ENCODE data around the gene TBC1D30. TPM values are rescaled to one million over a fixed set of nuclear protein-coding genes. Genes with fewer than 3 reads are reported as not detected.

TBC1D30 gene
- total RNA-seq, 1 donor from 2014 or later: 1.2 TPM

GRCh38 chr12:64779354-64779974, 45.0 kb upstream of the TBC1D30 start:
- Histone ChIP-seq H4K20me1 (ENCODE audit: insufficient read depth, low read length) (peaks cover 5% of the 10 kb centered on the region), H3K4me1 (ENCODE audit: insufficient read depth, low read length) (peaks cover 5% of the 10 kb centered on the region), H3K4me2 (ENCODE audit: low read length) (no peak overlapping the region), H3K27me3 (ENCODE audit: insufficient read depth, low read length) (peaks cover 69% of the 10 kb centered on the region), H3K9ac (ENCODE audit: low read length) (no peak overlapping the region), H3K4me3 (ENCODE audit: insufficient read depth, low read depth, low read length) (no peak overlapping the region), H3K79me2 (ENCODE audit: insufficient read depth, low read length) (no peaks in the 10 kb centered on the region), H2AFZ (ENCODE audit: low read depth, low read length) (no peak overlapping the region), H3K27ac (ENCODE audit: low read depth, low read length) (no peak overlapping the region), H3K36me3 (ENCODE audit: insufficient read depth, low read length) (no peaks in the 10 kb centered on the region), H3K9me3 (ENCODE audit: insufficient read depth, low read depth, low read length) (peaks cover 5% of the 10 kb centered on the region)
- Mint-ChIP-seq H3K27ac (ENCODE audit: unreplicated experiment) (no peak overlapping the region), H3K4me1 (ENCODE audit: low read depth, unreplicated experiment) (no peaks in the 10 kb centered on the region), H3K36me3 (ENCODE audit: low read depth, unreplicated experiment) (peaks cover 2% of the 10 kb centered on the region), H3K9me3 (ENCODE audit: unreplicated experiment) (peaks cover 18% of the 10 kb centered on the region), H3K4me3 (ENCODE audit: unreplicated experiment) (peak overlapping the region; percentile 75), H3K27me3 (ENCODE audit: low read depth, unreplicated experiment) (peaks cover 30% of the 10 kb centered on the region)
- TF ChIP-seq, protein P1, sequence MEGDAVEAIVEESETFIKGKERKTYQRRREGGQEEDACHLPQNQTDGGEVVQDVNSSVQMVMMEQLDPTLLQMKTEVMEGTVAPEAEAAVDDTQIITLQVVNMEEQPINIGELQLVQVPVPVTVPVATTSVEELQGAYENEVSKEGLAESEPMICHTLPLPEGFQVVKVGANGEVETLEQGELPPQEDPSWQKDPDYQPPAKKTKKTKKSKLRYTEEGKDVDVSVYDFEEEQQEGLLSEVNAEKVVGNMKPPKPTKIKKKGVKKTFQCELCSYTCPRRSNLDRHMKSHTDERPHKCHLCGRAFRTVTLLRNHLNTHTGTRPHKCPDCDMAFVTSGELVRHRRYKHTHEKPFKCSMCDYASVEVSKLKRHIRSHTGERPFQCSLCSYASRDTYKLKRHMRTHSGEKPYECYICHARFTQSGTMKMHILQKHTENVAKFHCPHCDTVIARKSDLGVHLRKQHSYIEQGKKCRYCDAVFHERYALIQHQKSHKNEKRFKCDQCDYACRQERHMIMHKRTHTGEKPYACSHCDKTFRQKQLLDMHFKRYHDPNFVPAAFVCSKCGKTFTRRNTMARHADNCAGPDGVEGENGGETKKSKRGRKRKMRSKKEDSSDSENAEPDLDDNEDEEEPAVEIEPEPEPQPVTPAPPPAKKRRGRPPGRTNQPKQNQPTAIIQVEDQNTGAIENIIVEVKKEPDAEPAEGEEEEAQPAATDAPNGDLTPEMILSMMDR (IDR thresholded peaks at IDR 0.05; ENCODE audit: insufficient read depth, low read depth, low read length): no peak
- TF ChIP-seq EZH2 (IDR thresholded peaks at IDR 0.05; ENCODE audit: insufficient read depth, low read length): no peak
- no peak for FAIRE-seq
- no peak for DNase-seq (ENCODE audit: low read depth)

DNA sequence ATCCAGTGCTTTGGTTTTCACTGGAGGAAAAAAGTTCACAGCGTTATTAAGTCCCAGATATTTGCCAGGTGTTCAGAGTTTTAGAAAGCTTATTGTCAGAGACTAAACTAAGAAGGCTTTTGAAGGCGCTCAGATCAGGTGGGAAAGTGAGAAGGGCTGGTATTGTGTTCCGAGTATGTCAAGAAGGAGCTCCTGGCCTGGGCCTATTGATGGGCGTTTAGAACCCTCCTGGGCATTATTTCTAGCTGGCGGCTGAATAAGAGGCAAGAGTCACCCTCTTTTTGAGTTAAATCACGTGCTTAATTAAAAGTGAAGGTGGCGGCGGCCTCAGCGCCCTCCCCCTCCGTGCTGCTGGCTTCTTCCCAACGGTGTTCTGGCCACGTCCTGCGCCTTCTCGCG, 44.3 kb upstream of the TBC1D30 start:
- H3K36me3 ChIP-seq (ENCODE audit: insufficient read depth, low read length): no peaks in the 10 kb centered on the region
- H2AFZ ChIP-seq (ENCODE audit: low read depth, low read length): peak overlapping the region; percentile 56
- H3K4me3 Mint-ChIP-seq (ENCODE audit: unreplicated experiment): peak overlapping the region; percentile 75
- no peak overlapping the region for H3K27ac ChIP-seq (ENCODE audit: low read depth, low read length)
- H3K4me1 ChIP-seq (ENCODE audit: insufficient read depth, low read length): peaks cover 5% of the 10 kb centered on the region
- peaks cover 2% of the 10 kb centered on the region for H3K36me3 Mint-ChIP-seq (ENCODE audit: low read depth, unreplicated experiment)
- FAIRE-seq (no peak), DNase-seq (ENCODE audit: low read depth) (no peak)
- H3K4me1 Mint-ChIP-seq (ENCODE audit: low read depth, unreplicated experiment): no peaks in the 10 kb centered on the region
- no peak overlapping the region for H3K27ac Mint-ChIP-seq (ENCODE audit: unreplicated experiment)
- no peak overlapping the region for H3K9ac ChIP-seq (ENCODE audit: low read length)
- H3K9me3 ChIP-seq (ENCODE audit: insufficient read depth, low read depth, low read length): peaks cover 4% of the 10 kb centered on the region
- peaks cover 30% of the 10 kb centered on the region for H3K27me3 Mint-ChIP-seq (ENCODE audit: low read depth, unreplicated experiment)
- H3K9me3 Mint-ChIP-seq (ENCODE audit: unreplicated experiment): peaks cover 17% of the 10 kb centered on the region
- H3K79me2 ChIP-seq (ENCODE audit: insufficient read depth, low read length): no peaks in the 10 kb centered on the region
- peaks cover 5% of the 10 kb centered on the region for H4K20me1 ChIP-seq (ENCODE audit: insufficient read depth, low read length)
- TF ChIP-seq, protein P1 (IDR thresholded peaks at IDR 0.05; ENCODE audit: insufficient read depth, low read depth, low read length): no peak
- no peak for TF ChIP-seq EZH2 (IDR thresholded peaks at IDR 0.05; ENCODE audit: insufficient read depth, low read length)
- peak overlapping the region; percentile 77 for H3K4me2 ChIP-seq (ENCODE audit: low read length)
- H3K4me3 ChIP-seq (ENCODE audit: insufficient read depth, low read depth, low read length): peak overlapping the region; percentile 46
- peaks cover 69% of the 10 kb centered on the region for H3K27me3 ChIP-seq (ENCODE audit: insufficient read depth, low read length)

Data from astrocyte (in vitro differentiated cells and primary cell).